HCT116 (cell line): Measurements from ENCODE around the gene OR1E1. TPM values are rescaled to one million over a fixed set of nuclear protein-coding genes. Genes with fewer than 3 reads are reported as not detected.
"Not testable (repeated sequence)": the region's sequence is repeated elsewhere in the genome, so short reads cannot be mapped to it uniquely, and the experiment has no call there.

Experiments used
- ATAC-seq: fragments of 200-7000 bp; cut with Tn5 transposase; 2 replicates; pipeline ENCODE4 v1.9.1; 2020; ENCODE audit warnings: mild to moderate bottlenecking, moderate library complexity
- BruUV-seq: library from RNA; stranded (reverse); fragments of 400-500 nt; replicated peaks from 2 replicates; lab custom pipeline; 2021; lab: Mats Ljungman, UMichigan
- CTCF ChIA-PET: fragments of 300-600 bp; sonication (Branson Sonifier 250); formaldehyde crosslinking; loops from one replicate; lab custom pipeline; 2021; ENCODE audit warnings: antibody characterized with exemption; lab: Charles Lee
- POLR2A ChIA-PET: fragments of 300-600, 350-600 bp; sonication (Branson Sonifier 250); formaldehyde crosslinking; loops from one replicate; lab custom pipeline; 2021; ENCODE audit warnings: antibody characterized with exemption; lab: Charles Lee
- RAD21 ChIA-PET, 2 experiments: fragments of 300-600 bp; sonication (Branson Sonifier 250); formaldehyde crosslinking; loops; one replicate each; lab custom pipeline; 2023; ENCODE audit warnings: low total read pairs in 2 of 2; ENCODE audit not compliant: uncharacterized antibody in 2 of 2, unreplicated experiment in 2 of 2, low non-redundant PET in 1 of 2; lab: Charles Lee
- DNase-seq: peaks from one replicate; pipeline ENCODE4 v3.0.0-alpha.2; 2010; ENCODE audit warnings: low read depth, low spot score
- H2AFZ ChIP-seq: fragments of 200-600 bp; shearing (Covaris generic), sonication (generic); 2 replicates; pipeline ENCODE4 v1.6.1; 2017; ENCODE audit warnings: low read depth, mixed run types, mixed read lengths, antibody characterized with exemption, low read length; ENCODE audit not compliant: poor library complexity, severe bottlenecking
- H3K27ac ChIP-seq: 2 replicates; pipeline ENCODE4 v1.5.1; 2012; ENCODE audit warnings: low read depth, low read length
- H3K27me3 ChIP-seq: fragments of 200-600 bp; sonication (generic); 2 replicates; pipeline ENCODE4 v1.6.1; 2016; ENCODE audit warnings: mixed run types, low read length, mixed read lengths; ENCODE audit not compliant: insufficient read depth
- H3K36me3 ChIP-seq, 2 experiments: fragments of 200-500 bp in 1 of 2; fragments of 200-600 bp in 1 of 2; sonication (Bioruptor generic) in 1 of 2; sonication (generic) in 1 of 2; 2 replicates each; pipeline versions ENCODE4 v1.5.1 to v1.6.1; 2014 to 2016; ENCODE audit warnings: low read length in 2 of 2, inconsistent platforms in 1 of 2, mixed read lengths in 1 of 2, mixed run types in 1 of 2; ENCODE audit not compliant: insufficient read depth in 2 of 2, control insufficient read depth in 1 of 2
- H3K4me1 ChIP-seq, 2 experiments: fragments of 200-600 bp in 1 of 2; sonication (generic) in 1 of 2; 2 replicates each; pipeline versions ENCODE4 v1.5.1 to v1.6.1; 2012 to 2017; ENCODE audit warnings: low read length in 2 of 2, inconsistent platforms in 1 of 2, mild to moderate bottlenecking in 1 of 2, mixed read lengths in 1 of 2, mixed run types in 1 of 2, moderate library complexity in 1 of 2; ENCODE audit not compliant: insufficient read depth in 2 of 2, control insufficient read depth in 1 of 2
- H3K4me2 ChIP-seq: fragments of 200-600 bp; sonication (generic); 2 replicates; pipeline ENCODE4 v1.6.1; 2017; ENCODE audit warnings: mixed run types, low read length, mixed read lengths
- H3K4me3 ChIP-seq, 2 experiments: fragments of 200-600 bp in 1 of 2; sonication (generic) in 1 of 2; replicated peaks in 1 of 2; 2 replicates each; pipeline ENCODE4 v1.5.1; 2011 to 2016; ENCODE audit warnings: low read length in 2 of 2, control low read depth in 1 of 2, low read depth in 1 of 2, mild to moderate bottlenecking in 1 of 2, mixed read lengths in 1 of 2, mixed run types in 1 of 2
- H3K79me2 ChIP-seq: fragments of 200-600 bp; sonication (generic); 2 replicates; pipeline ENCODE4 v1.6.1; 2017; ENCODE audit warnings: mild to moderate bottlenecking, mixed run types, low read length, moderate library complexity, mixed read lengths; ENCODE audit not compliant: insufficient read depth
- H3K9ac ChIP-seq: fragments of 200-600 bp; sonication (generic); 2 replicates; pipeline ENCODE4 v1.6.1; 2016; ENCODE audit warnings: low read length, mixed read lengths
- H3K9me2 ChIP-seq: fragments of 200-600 bp; sonication (generic), shearing (Covaris generic); 2 replicates; pipeline ENCODE4 v1.6.1; 2017; ENCODE audit warnings: mixed run types, mild to moderate bottlenecking, moderate library complexity; ENCODE audit not compliant: insufficient read depth
- H3K9me3 ChIP-seq, 2 experiments: fragments of 200-500 bp in 1 of 2; fragments of 200-600 bp in 1 of 2; sonication (Bioruptor generic) in 1 of 2; sonication (generic) in 1 of 2; 2 replicates each; pipeline ENCODE4 v1.6.1; 2014 to 2017; ENCODE audit warnings: low read length in 2 of 2, mixed read lengths in 2 of 2, inconsistent platforms in 1 of 2, low read depth in 1 of 2, mild to moderate bottlenecking in 1 of 2, mixed run types in 1 of 2, moderate library complexity in 1 of 2; ENCODE audit not compliant: control insufficient read depth in 1 of 2, insufficient read depth in 1 of 2
- H4K20me1 ChIP-seq: fragments of 200-600 bp; sonication (generic), shearing (Covaris generic); 2 replicates; pipeline ENCODE4 v1.6.1; 2017; ENCODE audit warnings: mixed run types, mild to moderate bottlenecking, moderate library complexity; ENCODE audit not compliant: insufficient read depth
- CBX3 ChIP-seq: IDR thresholded peaks from 2 replicates; pipeline ENCODE4 v1.6.1; 2012; ENCODE audit warnings: low read depth
- ELF1 ChIP-seq: IDR thresholded peaks from 2 replicates; pipeline ENCODE4 v1.6.1; 2012; ENCODE audit warnings: low read depth, borderline replicate concordance
- EZH2phosphoT487 ChIP-seq: fragments of 200-600 bp; IDR thresholded peaks from 2 replicates; pipeline ENCODE4 v1.6.1; 2018; ENCODE audit warnings: antibody characterized with exemption, borderline replicate concordance
- POLR2A ChIP-seq: IDR thresholded peaks from 2 replicates; pipeline ENCODE4 v1.7.0; 2011; ENCODE audit warnings: borderline replicate concordance; ENCODE audit not compliant: insufficient read depth, insufficient read length; ENCODE audit errors: extremely low read depth
- REST ChIP-seq: IDR thresholded peaks from 2 replicates; pipeline ENCODE4 v1.6.1; 2012; ENCODE audit warnings: low read depth
- YY1 ChIP-seq: IDR thresholded peaks from 2 replicates; pipeline ENCODE4 v1.6.1; 2011; ENCODE audit warnings: low read length, low read depth, moderate library complexity, mild to moderate bottlenecking; ENCODE audit not compliant: insufficient replicate concordance; ENCODE audit errors: extremely low read depth
- intact Hi-C: fragments of 100-400 bp; cut with micrococcal nuclease; formaldehyde crosslinking; loops from 2 replicates; pipeline ENCODE4 v1.10.0; 2022
- total RNA-seq: library from RNA; stranded (reverse); gene quantifications from one replicate; pipeline ENCODE4 v1.2.1, GENCODE V29; 2021; ENCODE audit not compliant: unreplicated experiment
- TF ChIP-seq, protein P1 (sequence below): IDR thresholded peaks from 2 replicates; pipeline ENCODE4 v1.6.1; 2012

The OR1E1 gene
- total RNA-seq, 1 experiment from 2014 or later, result not detected

GRCh38 chr17:3433741-3434140 is 35.5 kb upstream of the OR1E1 start, which contains the start of gene OR1E2 (continued):
- TF ChIP-seq EZH2phosphoT487 (no peak), POLR2A (no peak), CBX3 (no peak)

DNA sequence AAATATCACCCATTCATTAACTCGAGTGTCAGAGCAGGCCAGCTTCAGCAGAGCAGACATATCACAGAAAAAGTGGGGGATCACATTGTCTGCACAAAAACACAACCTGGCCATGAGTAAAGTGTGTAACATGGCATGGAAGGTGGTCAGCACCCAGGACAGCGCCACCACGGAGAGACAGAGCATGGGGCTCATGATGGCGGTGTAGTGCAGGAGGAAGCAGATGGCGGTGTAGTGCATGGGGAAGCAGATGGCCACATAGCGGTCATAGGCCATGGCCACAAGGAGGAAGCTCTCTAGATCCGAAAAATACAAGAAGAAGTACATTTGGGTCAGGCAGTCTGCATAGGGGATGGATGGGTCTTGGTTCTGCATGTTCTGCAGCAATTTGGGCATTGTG is 35.0 kb upstream of the OR1E1 start:
- H3K4me3 ChIP-seq, POLR2A ChIA-PET, H3K9ac ChIP-seq, H3K9me3 ChIP-seq, H3K79me2 ChIP-seq, intact Hi-C loops, H3K4me2 ChIP-seq, H3K9me2 ChIP-seq, H4K20me1 ChIP-seq, BruUV-seq, H3K36me3 ChIP-seq, CTCF ChIA-PET, RAD21 ChIA-PET, H2AFZ ChIP-seq, DNase-seq, H3K4me1 ChIP-seq, H3K27ac ChIP-seq: not testable (repeated sequence)
- peaks cover 16% of the 10 kb centered on the region for H3K27me3 ChIP-seq
- ATAC-seq, result 0 out of 2 replicates have a peak, but pooled peaks have one; percentile 38
- peak; percentile 67 for TF ChIP-seq REST

GRCh38 chr17:3418222-3418621 is 20.0 kb upstream of the OR1E1 start:
- ChIA-PET RAD21 (no interaction called here), POLR2A (no interaction called here), CTCF (no interaction called here)
- H3K9ac ChIP-seq, result no peak overlapping the region
- H3K4me1 ChIP-seq, result no peaks in the 10 kb centered on the region
- no peaks in the 10 kb centered on the region for H3K9me3 ChIP-seq
- intact Hi-C loops, result no loop called here
- no peaks in the 10 kb centered on the region for H3K9me2 ChIP-seq
- H3K27me3 ChIP-seq, result peaks cover 20% of the 10 kb centered on the region; the same call in 1 of the 2 replicates
- no peak overlapping the region for H2AFZ ChIP-seq
- no peak for DNase-seq
- H3K4me3 ChIP-seq, result no peak overlapping the region
- no peaks in the 10 kb centered on the region for H3K79me2 ChIP-seq
- TF ChIP-seq YY1 (no peak), ELF1 (no peak)
- TF ChIP-seq, protein P1, sequence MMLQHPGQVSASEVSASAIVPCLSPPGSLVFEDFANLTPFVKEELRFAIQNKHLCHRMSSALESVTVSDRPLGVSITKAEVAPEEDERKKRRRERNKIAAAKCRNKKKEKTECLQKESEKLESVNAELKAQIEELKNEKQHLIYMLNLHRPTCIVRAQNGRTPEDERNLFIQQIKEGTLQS, result no peak
- H4K20me1 ChIP-seq, result no peaks in the 10 kb centered on the region
- BruUV-seq, result no TSS peak
- ATAC-seq, result no peak
- no peaks in the 10 kb centered on the region for H3K36me3 ChIP-seq
- H3K27ac ChIP-seq, result no peak overlapping the region
- H3K4me2 ChIP-seq, result no peak overlapping the region
